Coronary artery (tissue), 2 donors: ENCODE measurements around the gene SLX1A.
"Not testable (repeated sequence)": the region's sequence is repeated elsewhere in the genome, so short reads cannot be mapped to it uniquely, and the experiment has no call there.

Source experiments
- DNase-seq: peaks from one replicate; pipeline ENCODE4 v3.0.0-alpha.2; 2017; ENCODE audit warnings: low spot score
- H3K27ac ChIP-seq, 2 donors: fragments of 200-600 bp; sonication (generic); one replicate each; pipeline ENCODE4 v1.5.1; 2016 to 2019
- H3K4me3 ChIP-seq: fragments of 200-600 bp; sonication (generic); 2 replicates; pipeline ENCODE4 v1.5.1; 2016; ENCODE audit warnings: mild to moderate bottlenecking, moderate library complexity
- CTCF ChIP-seq: fragments of 200-600 bp; sonication (generic); IDR thresholded peaks from one replicate; pipeline ENCODE4 v1.5.1; 2019; ENCODE audit warnings: antibody characterized with exemption

The SLX1A gene

GRCh38 chr16:30152517-30152916 is 41.2 kb upstream of the SLX1A start:
- H3K27ac ChIP-seq: no peak overlapping the region
- H3K4me3 ChIP-seq: no peak overlapping the region
- DNase-seq: no peak
- TF ChIP-seq CTCF: no peak

- H3K27ac ChIP-seq: no peak overlapping the region
- H3K4me3 ChIP-seq: no peak overlapping the region
- DNase-seq: no peak
- TF ChIP-seq CTCF: no peak
These were observed 38.5 kb upstream of the SLX1A start for GRCh38 chr16:30155188-30155587.

GRCh38 chr16:30157214-30157613 is 36.5 kb upstream of the SLX1A start:
- no peak for TF ChIP-seq CTCF
- Histone ChIP-seq H3K4me3 (no peak overlapping the region), H3K27ac (no peak overlapping the region)
- DNase-seq: no peak

GRCh38 chr16:30163538-30163937 is 30.1 kb upstream of the SLX1A start:
- TF ChIP-seq CTCF: no peak
- H3K27ac ChIP-seq: no peak overlapping the region
- DNase-seq: no peak

GRCh38 chr16:30166202-30166902 is 27.3 kb upstream of the SLX1A start:
- no peak overlapping the region for H3K4me3 ChIP-seq
- H3K27ac ChIP-seq: no peak overlapping the region
- DNase-seq: no peak
- TF ChIP-seq CTCF: no peak

More at GRCh38 chr16:30163538-30163937, 30.1 kb upstream of the SLX1A start:
- H3K4me3 ChIP-seq: no peak overlapping the region

GRCh38 chr16:30168746-30169145 is 24.9 kb upstream of the SLX1A start:
- DNase-seq, H3K4me3 ChIP-seq: not testable (repeated sequence)

GRCh38 chr16:30169416-30169815 is 24.3 kb upstream of the SLX1A start:
- not testable (repeated sequence) for H3K27ac ChIP-seq, DNase-seq, H3K4me3 ChIP-seq

More at GRCh38 chr16:30168746-30169145, 24.9 kb upstream of the SLX1A start:
- not testable (repeated sequence) for H3K27ac ChIP-seq

GRCh38 chr16:30170145-30170544 is 23.5 kb upstream of the SLX1A start:
- H3K4me3 ChIP-seq, H3K27ac ChIP-seq, DNase-seq: not testable (repeated sequence)

GRCh38 chr16:30173054-30173453 is 20.6 kb upstream of the SLX1A start:
- Histone ChIP-seq H3K27ac (no peak overlapping the region), H3K4me3 (no peak overlapping the region)
- DNase-seq: no peak
- no peak for TF ChIP-seq CTCF

GRCh38 chr16:30176876-30177275 is 16.8 kb upstream of the SLX1A start:
- H3K27ac ChIP-seq, H3K4me3 ChIP-seq, DNase-seq: not testable (repeated sequence)
